Esophagus muscularis mucosa (tissue), 4 donors: ENCODE measurements around the gene MRPS7.

ENCODE experiments used
- CTCF ChIP-seq, 3 experiments: fragments of 200-600 bp in 2 of 3; fragments of 450-650 bp in 1 of 3; sonication (generic) in 2 of 3; IDR thresholded peaks; one replicate each; pipeline ENCODE4 v1.5.1; 2017 to 2019; ENCODE audit warnings: antibody characterized with exemption in 3 of 3, mild to moderate bottlenecking in 2 of 3, moderate library complexity in 1 of 3
- EP300 ChIP-seq: sonication (generic); formaldehyde crosslinking; IDR thresholded peaks from one replicate; pipeline ENCODE4 v1.6.1; 2017; ENCODE audit warnings: antibody characterized with exemption
- POLR2A ChIP-seq: fragments of 450-650 bp; IDR thresholded peaks from one replicate; pipeline ENCODE4 v1.6.1; 2017; ENCODE audit warnings: antibody characterized with exemption, moderate library complexity, mild to moderate bottlenecking, low read depth
- POLR2AphosphoS5 ChIP-seq, 2 donors: sonication (generic); formaldehyde crosslinking; IDR thresholded peaks; one replicate each; pipeline ENCODE4 v1.6.1; 2017; ENCODE audit warnings: antibody characterized with exemption in 2 of 2

DNA sequence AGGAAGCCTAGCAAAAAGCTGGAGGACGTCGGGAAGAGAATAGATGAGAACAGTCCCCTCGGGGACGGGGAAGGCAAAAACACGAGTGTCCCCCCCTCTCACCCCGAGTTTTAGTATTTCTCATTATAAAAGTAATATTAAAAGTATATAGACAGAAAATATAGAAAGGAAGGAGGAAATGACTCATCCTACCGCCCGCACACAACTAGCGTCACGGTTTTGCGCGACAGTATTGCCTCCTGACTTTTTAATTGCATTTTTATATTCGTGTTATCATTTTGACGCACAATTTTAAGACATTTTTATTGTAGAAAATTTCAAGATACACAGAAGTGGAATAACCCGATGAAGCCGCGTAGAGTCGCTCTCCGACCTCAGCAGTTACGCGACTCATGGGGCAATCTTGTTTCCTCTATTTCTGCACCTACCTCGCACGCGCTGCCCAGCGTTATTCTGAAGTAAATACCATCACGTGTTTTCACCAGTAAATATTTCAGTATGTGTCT is 28.2 kb downstream of the MRPS7 start:
- TF ChIP-seq POLR2A (no peak), POLR2AphosphoS5 (IDR thresholded peaks at IDR 0.05) (no peak), CTCF (IDR thresholded peaks at IDR 0.05) (peak in 2 of 3 experiments; percentile 23 to 37), EP300 (no peak)
